Keratinocyte (primary cell): ENCODE data around the gene THEM4.

ENCODE experiments used
- EZH2 ChIP-seq: IDR thresholded peaks from one replicate; pipeline ENCODE4 v1.6.1; 2012; ENCODE audit warnings: inconsistent platforms, mild to moderate bottlenecking, low read length, moderate library complexity
- TF ChIP-seq, protein P1 (sequence below), 3 experiments: IDR thresholded peaks in 1 of 3; conservative IDR thresholded peaks in 1 of 3; optimal IDR thresholded peaks in 1 of 3; 2 replicates in 2 of 3; 3 replicates in 1 of 3; pipeline versions ENCODE3 to v1.5.1; 2011; ENCODE audit warnings: low read length in 3 of 3, mild to moderate bottlenecking in 3 of 3, moderate library complexity in 2 of 3, control low read depth in 1 of 3, inconsistent platforms in 1 of 3; ENCODE audit not compliant: insufficient read depth in 2 of 3; ENCODE audit errors: extremely low read depth in 1 of 3

DNA sequence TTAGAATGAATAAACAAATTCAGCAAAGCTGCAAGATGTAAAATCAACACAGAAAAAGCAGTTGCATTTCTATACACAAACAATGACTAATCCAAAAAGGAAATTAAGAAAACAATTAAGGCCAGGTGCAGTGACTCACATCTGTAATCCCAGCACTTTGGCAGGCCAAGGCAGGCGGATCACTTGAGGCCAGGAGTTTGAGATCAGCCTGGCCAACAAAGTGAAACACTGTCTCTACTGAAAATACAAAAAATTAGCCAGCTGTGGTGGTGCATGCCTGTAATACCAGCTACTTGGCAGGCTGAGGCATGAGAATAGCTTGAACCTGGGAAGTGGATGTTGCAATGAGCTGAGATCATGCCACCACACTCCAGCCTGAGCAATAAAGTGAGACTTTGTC, 22.3 kb downstream of the THEM4 start:
- TF ChIP-seq, protein P1, sequence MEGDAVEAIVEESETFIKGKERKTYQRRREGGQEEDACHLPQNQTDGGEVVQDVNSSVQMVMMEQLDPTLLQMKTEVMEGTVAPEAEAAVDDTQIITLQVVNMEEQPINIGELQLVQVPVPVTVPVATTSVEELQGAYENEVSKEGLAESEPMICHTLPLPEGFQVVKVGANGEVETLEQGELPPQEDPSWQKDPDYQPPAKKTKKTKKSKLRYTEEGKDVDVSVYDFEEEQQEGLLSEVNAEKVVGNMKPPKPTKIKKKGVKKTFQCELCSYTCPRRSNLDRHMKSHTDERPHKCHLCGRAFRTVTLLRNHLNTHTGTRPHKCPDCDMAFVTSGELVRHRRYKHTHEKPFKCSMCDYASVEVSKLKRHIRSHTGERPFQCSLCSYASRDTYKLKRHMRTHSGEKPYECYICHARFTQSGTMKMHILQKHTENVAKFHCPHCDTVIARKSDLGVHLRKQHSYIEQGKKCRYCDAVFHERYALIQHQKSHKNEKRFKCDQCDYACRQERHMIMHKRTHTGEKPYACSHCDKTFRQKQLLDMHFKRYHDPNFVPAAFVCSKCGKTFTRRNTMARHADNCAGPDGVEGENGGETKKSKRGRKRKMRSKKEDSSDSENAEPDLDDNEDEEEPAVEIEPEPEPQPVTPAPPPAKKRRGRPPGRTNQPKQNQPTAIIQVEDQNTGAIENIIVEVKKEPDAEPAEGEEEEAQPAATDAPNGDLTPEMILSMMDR (optimal IDR thresholded peaks at IDR 0.05 in 1 of 3, IDR thresholded peaks at IDR 0.05 in 1 of 3, conservative IDR thresholded peaks at IDR 0.05 in 1 of 3; ENCODE audit: extremely low read depth in 1 of 3, insufficient read depth in 2 of 3, low read length in 3 of 3), result no peak
- no peak for TF ChIP-seq EZH2
